Natural killer cell (primary cell): ENCODE measurements around the gene VSTM2B. TPM values are rescaled to one million over a fixed set of nuclear protein-coding genes. Genes with fewer than 3 reads are reported as not detected.

Source experiments
- ATAC-seq, 3 donors: fragments of 150-1000 bp in 2 of 3; fragments of 200-7000 bp in 1 of 3; cut with Tn5 transposase; 1 replicate in 1 of 3; 2 replicates in 2 of 3; pipeline ENCODE4 v1.10.0; 2021; ENCODE audit warnings: mild to moderate bottlenecking in 2 of 3, moderate library complexity in 2 of 3
- DNase-seq, 2 donors: peaks; one replicate each; pipeline versions ENCODE4 v3.0.0 to v3.0.0-alpha.2; 2013 to 2021; ENCODE audit warnings: mixed read lengths in 1 of 2
- H3K27ac ChIP-seq: one replicate; pipeline ENCODE4 v1.5.1; 2013; ENCODE audit warnings: mild to moderate bottlenecking, low read length
- H3K27me3 ChIP-seq: one replicate; pipeline ENCODE4 v1.6.1; 2013; ENCODE audit warnings: low read length; ENCODE audit not compliant: control insufficient read depth, insufficient read depth
- H3K36me3 ChIP-seq: one replicate; pipeline ENCODE4 v1.6.1; 2013; ENCODE audit warnings: low read length; ENCODE audit not compliant: control insufficient read depth, insufficient read depth
- H3K4me1 ChIP-seq: one replicate; pipeline ENCODE4 v1.6.1; 2013; ENCODE audit warnings: low read length; ENCODE audit not compliant: control insufficient read depth, insufficient read depth
- H3K4me3 ChIP-seq: one replicate; pipeline ENCODE4 v1.5.1; 2013; ENCODE audit warnings: low read length
- H3K9me3 ChIP-seq: one replicate; pipeline ENCODE4 v1.6.1; 2013; ENCODE audit warnings: low read length; ENCODE audit not compliant: control insufficient read depth, insufficient read depth
- H3K27ac Mint-ChIP-seq, 2 donors: one replicate each; pipeline ENCODE4 v1.8.0; 2022; ENCODE audit warnings: mild to moderate bottlenecking in 2 of 2, mixed read lengths in 2 of 2, moderate library complexity in 1 of 2
- H3K27me3 Mint-ChIP-seq, 2 donors: one replicate each; pipeline ENCODE4 v1.8.0; 2022; ENCODE audit warnings: low read depth in 2 of 2, mixed read lengths in 2 of 2
- H3K36me3 Mint-ChIP-seq: one replicate; pipeline ENCODE4 v1.8.0; 2022; ENCODE audit warnings: mixed read lengths
- H3K4me1 Mint-ChIP-seq, 2 donors: one replicate each; pipeline ENCODE4 v1.8.0; 2022; ENCODE audit warnings: mixed read lengths in 2 of 2
- H3K4me3 Mint-ChIP-seq: one replicate; pipeline ENCODE4 v1.8.0; 2022; ENCODE audit warnings: mild to moderate bottlenecking, moderate library complexity, mixed read lengths
- H3K9me3 Mint-ChIP-seq, 2 donors: one replicate each; pipeline ENCODE4 v1.8.0; 2022; ENCODE audit warnings: mixed read lengths in 2 of 2
- WGBS: methylation state at CpG from one replicate; pipeline ENCODE4 v1.1.7; 2013; ENCODE audit warnings: missing lambda C conversion rate; ENCODE audit not compliant: insufficient coverage; 5-methylcytosine and 5-hydroxymethylcytosine counted together
- intact Hi-C: fragments of 100-400 bp; cut with micrococcal nuclease; formaldehyde crosslinking; loops from one replicate; pipeline ENCODE4 v1.14.2; 2022
- total RNA-seq, 4 donors: library from RNA; stranded (reverse); fragments of 120-200 nt in 1 of 4; gene quantifications; one replicate each; pipeline versions ENCODE4 v1.2.3 to v1.2.4, GENCODE V29; 2013 to 2022
- TF ChIP-seq, protein P1 (sequence below): fragments of 200-600 bp; IDR thresholded peaks from one replicate; pipeline ENCODE4 v1.8.0; 2022; ENCODE audit warnings: antibody characterized with exemption

Gene VSTM2B
- total RNA-seq, 3 donors from 2014 or later (not counting 1 experiment from before 2014, with no cell fraction given), result not detected

GRCh38 chr19:29590278-29590677 is 64.5 kb downstream of the VSTM2B start:
- peaks cover 4% of the 10 kb centered on the region for H3K4me1 ChIP-seq
- ATAC-seq, result no peak
- no peaks in the 10 kb centered on the region for H3K36me3 ChIP-seq
- no peaks in the 10 kb centered on the region for H3K36me3 Mint-ChIP-seq
- no peaks in the 10 kb centered on the region for H3K27me3 ChIP-seq
- H3K27ac ChIP-seq, result no peak overlapping the region
- TF ChIP-seq, protein P1, sequence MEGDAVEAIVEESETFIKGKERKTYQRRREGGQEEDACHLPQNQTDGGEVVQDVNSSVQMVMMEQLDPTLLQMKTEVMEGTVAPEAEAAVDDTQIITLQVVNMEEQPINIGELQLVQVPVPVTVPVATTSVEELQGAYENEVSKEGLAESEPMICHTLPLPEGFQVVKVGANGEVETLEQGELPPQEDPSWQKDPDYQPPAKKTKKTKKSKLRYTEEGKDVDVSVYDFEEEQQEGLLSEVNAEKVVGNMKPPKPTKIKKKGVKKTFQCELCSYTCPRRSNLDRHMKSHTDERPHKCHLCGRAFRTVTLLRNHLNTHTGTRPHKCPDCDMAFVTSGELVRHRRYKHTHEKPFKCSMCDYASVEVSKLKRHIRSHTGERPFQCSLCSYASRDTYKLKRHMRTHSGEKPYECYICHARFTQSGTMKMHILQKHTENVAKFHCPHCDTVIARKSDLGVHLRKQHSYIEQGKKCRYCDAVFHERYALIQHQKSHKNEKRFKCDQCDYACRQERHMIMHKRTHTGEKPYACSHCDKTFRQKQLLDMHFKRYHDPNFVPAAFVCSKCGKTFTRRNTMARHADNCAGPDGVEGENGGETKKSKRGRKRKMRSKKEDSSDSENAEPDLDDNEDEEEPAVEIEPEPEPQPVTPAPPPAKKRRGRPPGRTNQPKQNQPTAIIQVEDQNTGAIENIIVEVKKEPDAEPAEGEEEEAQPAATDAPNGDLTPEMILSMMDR, result no peak
- intact Hi-C loops, result no loop called here
- no peaks in the 10 kb centered on the region for H3K9me3 ChIP-seq
- H3K4me3 ChIP-seq, result no peak overlapping the region
- H3K27ac Mint-ChIP-seq, result no peak overlapping the region
- no peak overlapping the region for H3K4me3 Mint-ChIP-seq
- no peaks in the 10 kb centered on the region for H3K9me3 Mint-ChIP-seq
- 61% methylated on average over 5 of the region's 5 CpGs for WGBS
- H3K4me1 Mint-ChIP-seq, result peaks cover 10 to 12% of the 10 kb centered on the region in 2 donors
- no peak for DNase-seq
- peaks cover 21 to 56% of the 10 kb centered on the region in 2 donors for H3K27me3 Mint-ChIP-seq

GRCh38 chr19:29591670-29592069 is 65.9 kb downstream of the VSTM2B start:
- no peak for DNase-seq
- 94% methylated on average over 3 of the region's 3 CpGs for WGBS

GRCh38 chr19:29593869-29594268 is 68.1 kb downstream of the VSTM2B start:
- H3K36me3 Mint-ChIP-seq, result no peaks in the 10 kb centered on the region
- peaks cover 31 to 48% of the 10 kb centered on the region in 2 donors for H3K27me3 Mint-ChIP-seq
- no peak for ATAC-seq

More at GRCh38 chr19:29591670-29592069, 65.9 kb downstream of the VSTM2B start:
- intact Hi-C loops, result no loop called here
- H3K36me3 Mint-ChIP-seq, result no peaks in the 10 kb centered on the region
- Histone ChIP-seq H3K4me1 (peaks cover 4% of the 10 kb centered on the region), H3K9me3 (no peaks in the 10 kb centered on the region), H3K4me3 (no peak overlapping the region), H3K36me3 (no peaks in the 10 kb centered on the region), H3K27me3 (no peaks in the 10 kb centered on the region), H3K27ac (no peak overlapping the region)
- no peak for ATAC-seq
- H3K9me3 Mint-ChIP-seq, result no peaks in the 10 kb centered on the region
- no peak overlapping the region for H3K4me3 Mint-ChIP-seq
- TF ChIP-seq, protein P1, result no peak
- peaks cover 8 to 10% of the 10 kb centered on the region in 2 donors for H3K4me1 Mint-ChIP-seq
- H3K27ac Mint-ChIP-seq, result no peak overlapping the region
- peaks cover 21 to 46% of the 10 kb centered on the region in 2 donors for H3K27me3 Mint-ChIP-seq

More at GRCh38 chr19:29593869-29594268, 68.1 kb downstream of the VSTM2B start:
- TF ChIP-seq, protein P1, result no peak
- no peaks in the 10 kb centered on the region for H3K4me1 Mint-ChIP-seq
- no peak overlapping the region for H3K4me3 ChIP-seq
- 85% methylated on average over 5 of the region's 6 CpGs for WGBS
- no peak overlapping the region for H3K4me3 Mint-ChIP-seq
- no peak overlapping the region for H3K27ac ChIP-seq
- no peaks in the 10 kb centered on the region for H3K4me1 ChIP-seq
- no peaks in the 10 kb centered on the region for H3K9me3 Mint-ChIP-seq
- H3K27me3 ChIP-seq, result no peaks in the 10 kb centered on the region
- no peak overlapping the region for H3K27ac Mint-ChIP-seq
- intact Hi-C loops, result no loop called here
- DNase-seq, result no peak
- H3K36me3 ChIP-seq, result no peaks in the 10 kb centered on the region
- no peaks in the 10 kb centered on the region for H3K9me3 ChIP-seq
